HepG2 (cell line): ENCODE results near the gene NUDCD3. TPM values are rescaled to one million over a fixed set of nuclear protein-coding genes. Genes with fewer than 3 reads are reported as not detected.

Experiments
- ATAC-seq: fragments of 200-7000 bp; cut with Tn5 transposase; 3 replicates; pipeline ENCODE4 v1.9.1; 2020; ENCODE audit warnings: mild to moderate bottlenecking, moderate library complexity
- BruUV-seq: library from RNA; stranded (reverse); fragments of 400-500 nt; replicated peaks from 2 replicates; lab custom pipeline; 2021; lab: Mats Ljungman, UMichigan
- CTCF ChIA-PET: fragments of 300-600 bp; formaldehyde crosslinking; extraction: SDS; loops from one replicate; lab custom pipeline; 2021; ENCODE audit warnings: low total read pairs, inconsistent platforms, low intra/inter-chr PET ratio; lab: Yijun Ruan, JAX
- POLR2A ChIA-PET: fragments of 350-600 bp; sonication (Branson Sonifier 250); formaldehyde crosslinking; loops from one replicate; lab custom pipeline; 2020; ENCODE audit warnings: antibody characterized with exemption, inconsistent platforms; lab: Yijun Ruan, JAX
- DNase-seq: peaks from one replicate; pipeline ENCODE4 v3.0.0-alpha.2; 2015; ENCODE audit warnings: low spot score
- FAIRE-seq: peaks from 3 replicates; lab custom pipeline; 2011; peaks lifted over from hg19 to GRCh38; lab: Jason Lieb, UNC
- H2AFZ ChIP-seq: one replicate; pipeline ENCODE4 v1.6.1; 2011; ENCODE audit warnings: low read length, inconsistent platforms
- H3K27ac ChIP-seq: fragments of 300-600 bp; 3 replicates; pipeline ENCODE4 v1.8.0; 2011; ENCODE audit warnings: mixed run types, mild to moderate bottlenecking, mixed read lengths, low read length, inconsistent platforms; ENCODE audit not compliant: insufficient read depth; ENCODE audit errors: extremely low read length
- H3K27me3 ChIP-seq, 2 experiments: fragments of 200-600 bp in 1 of 2; 2 replicates in 1 of 2; 3 replicates in 1 of 2; pipeline versions ENCODE4 v1.6.0 to v1.8.0; 2011; ENCODE audit warnings: low read length in 2 of 2, mild to moderate bottlenecking in 2 of 2, moderate library complexity in 2 of 2, inconsistent platforms in 1 of 2; ENCODE audit not compliant: insufficient read depth in 2 of 2, control insufficient read depth in 1 of 2
- H3K36me3 ChIP-seq, 2 experiments: fragments of 200-600 bp in 1 of 2; replicated peaks in 1 of 2; 2 replicates in 1 of 2; 3 replicates in 1 of 2; pipeline versions ENCODE4 v1.5.1 to v1.8.0; 2011; ENCODE audit warnings: low read length in 2 of 2, inconsistent platforms in 1 of 2; ENCODE audit not compliant: insufficient read depth in 2 of 2, control insufficient read depth in 1 of 2
- H3K4me1 ChIP-seq: 2 replicates; pipeline ENCODE4 v1.5.1; 2012; ENCODE audit warnings: low read length, inconsistent platforms; ENCODE audit not compliant: insufficient read depth
- H3K4me2 ChIP-seq: 2 replicates; pipeline ENCODE4 v1.6.0; 2011; ENCODE audit warnings: low read depth, low read length, inconsistent platforms
- H3K4me3 ChIP-seq, 3 experiments: fragments of 200-600 bp in 1 of 3; sonication (generic), shearing (Covaris generic) in 1 of 3; replicated peaks in 1 of 3; 2 replicates each; pipeline ENCODE4 v1.5.1; 2011 to 2016; ENCODE audit warnings: low read length in 3 of 3, inconsistent platforms in 2 of 3, low read depth in 2 of 3, mild to moderate bottlenecking in 2 of 3, control low read depth in 1 of 3, mixed read lengths in 1 of 3; ENCODE audit not compliant: insufficient read depth in 1 of 3
- H3K79me2 ChIP-seq: one replicate; pipeline ENCODE4 v1.6.1; 2011; ENCODE audit warnings: low read length, inconsistent platforms; ENCODE audit not compliant: insufficient read depth
- H3K9ac ChIP-seq: 2 replicates; pipeline ENCODE4 v1.6.0; 2011; ENCODE audit warnings: mild to moderate bottlenecking, low read depth, low read length, inconsistent platforms; ENCODE audit not compliant: insufficient read depth
- H3K9me3 ChIP-seq: 2 replicates; pipeline ENCODE4 v1.5.1; 2012; ENCODE audit warnings: mild to moderate bottlenecking, low read length
- H4K20me1 ChIP-seq: 2 replicates; pipeline ENCODE4 v1.6.0; 2011; ENCODE audit warnings: inconsistent platforms, mild to moderate bottlenecking, low read length, moderate library complexity; ENCODE audit not compliant: insufficient read depth
- FOXP4 ChIP-seq: sonication (generic); formaldehyde crosslinking; IDR thresholded peaks from 2 replicates; pipeline ENCODE4 v1.4.0; 2020; ENCODE audit warnings: missing genetic modification reagents
- HNRNPL ChIP-seq: fragments of 200-400 bp; formaldehyde crosslinking; IDR thresholded peaks from 2 replicates; pipeline ENCODE4 v1.6.1; 2017; ENCODE audit warnings: mild to moderate bottlenecking, low read depth, low read length
- HNRNPUL1 ChIP-seq: fragments of 200-400 bp; formaldehyde crosslinking; IDR thresholded peaks from 2 replicates; pipeline ENCODE4 v1.6.1; 2017; ENCODE audit warnings: low read depth, mild to moderate bottlenecking, low read length, moderate library complexity
- ZFX ChIP-seq: sonication (generic); formaldehyde crosslinking; IDR thresholded peaks from 2 replicates; pipeline ENCODE4 v1.4.0; 2020; ENCODE audit warnings: mild to moderate bottlenecking, low read depth, missing genetic modification reagents, moderate library complexity
- ZNF687 ChIP-seq: sonication (generic); formaldehyde crosslinking; IDR thresholded peaks from 2 replicates; pipeline ENCODE4 v1.5.1; 2020; ENCODE audit warnings: mild to moderate bottlenecking, missing genetic modification reagents, moderate library complexity
- WGBS: methylation state at CpG from one replicate; pipeline ENCODE4 v1.1.6; 2017; ENCODE audit warnings: low lambda C conversion rate; 5-methylcytosine and 5-hydroxymethylcytosine counted together
- in situ Hi-C: cut with HindIII; loops from 2 replicates; pipeline ENCODE4 v1.10.0; 2017; ENCODE audit warnings: low pct_unique_long_range_greater_than_20kb; ENCODE audit not compliant: extremely low pct_ligation_motif_present
- intact Hi-C: fragments of 100-400 bp; cut with micrococcal nuclease; formaldehyde crosslinking; loops from one replicate; pipeline ENCODE4 v1.10.0; 2022; ENCODE audit not compliant: unreplicated experiment
- polyA plus RNA-seq, 8 experiments: library from polyadenylated mRNA; depleted of rRNA in 3 of 8; stranded (reverse) in 7 of 8; unstranded in 1 of 8; fragments of >200 nt; fragmentation: Illumina TruSeq in 4 of 8; extraction: Trizol in 4 of 8; gene quantifications; 2 replicates each; pipeline versions ENCODE4 v1.2.1 to v1.2.3, GENCODE V29; 2011 to 2016; ENCODE audit warnings: low read depth in 4 of 8, missing spikeins in 1 of 8, mixed read lengths in 1 of 8; ENCODE audit not compliant: insufficient read depth in 1 of 8
- total RNA-seq, 5 experiments: library from RNA; depleted of rRNA; stranded (reverse); fragments of >200 nt; fragmentation: Illumina TruSeq; extraction: Trizol; gene quantifications; 2 replicates each; pipeline ENCODE4 v1.2.3, GENCODE V29; 2016; ENCODE audit warnings: low read depth in 1 of 5

NUDCD3 gene
- total and polyA plus RNA-seq, 2 of the 13 experiments (the other 11 are each of a cell fraction or from before 2014, with no cell fraction given): 20.8 to 49.9 TPM

- TF ChIP-seq HNRNPUL1 (no peak), ZFX (CRISPR knock-in tag) (0 out of 2 replicates have a peak, but pooled peaks have one; percentile 20), HNRNPL (peak; percentile 52; the same call in 1 of the 2 replicates), ZNF687 (CRISPR knock-in tag) (peak; percentile 40), FOXP4 (CRISPR knock-in tag) (no peak)
- in situ Hi-C loops (no loop called here), intact Hi-C loops (no loop called here)
- CTCF ChIA-PET: no interaction called here
- peak overlapping the region; percentile 11 for H3K27ac ChIP-seq
- ATAC-seq: no peak
- H3K4me3 ChIP-seq: peak overlapping the region; percentile 27 to 79 (median 34)
- H3K27me3 ChIP-seq: no peaks in the 10 kb centered on the region
- peaks cover 61% of the 10 kb centered on the region for H3K79me2 ChIP-seq
- 82% methylated on average over 15 of the region's 17 CpGs for WGBS
- no peak for DNase-seq
- H3K9ac ChIP-seq: peak overlapping the region; percentile 55; the same call in 1 of the 2 replicates
- POLR2A ChIA-PET: interaction anchor here (0.7 kb wide), 1 partner anchor 27 kb away, joined by 3 read pairs; no protein-coding TSS in a partner anchor
- H3K4me1 ChIP-seq: peaks cover 92% of the 10 kb centered on the region
- BruUV-seq: no TSS peak
- peak overlapping the region; percentile 98 for H3K4me2 ChIP-seq
- H3K9me3 ChIP-seq: no peaks in the 10 kb centered on the region
- H2AFZ ChIP-seq: no peak overlapping the region
- H4K20me1 ChIP-seq: peaks cover 19% of the 10 kb centered on the region
- peaks cover 3 to 22% of the 10 kb centered on the region in 2 experiments for H3K36me3 ChIP-seq
- FAIRE-seq: no peak
These were observed 47.8 kb upstream of the NUDCD3 start for GRCh38 chr7:44538093-44538797.
